SK-N-SH (cell line): ENCODE measurements around the gene PAX3. TPM values are rescaled to one million over a fixed set of nuclear protein-coding genes. Genes with fewer than 3 reads are reported as not detected.

ENCODE experiments used
- CTCF ChIA-PET: fragments of 300-600, 350-600 bp; formaldehyde crosslinking; extraction: SDS; loops from one replicate; lab custom pipeline; 2021; lab: Yijun Ruan, JAX
- POLR2A ChIA-PET: fragments of 350-600 bp; sonication (Branson Sonifier 250); formaldehyde crosslinking; extraction: SDS; loops from one replicate; lab custom pipeline; 2020; ENCODE audit warnings: antibody characterized with exemption, inconsistent platforms; lab: Yijun Ruan, JAX
- DNase-seq: peaks from one replicate; pipeline ENCODE4 v3.0.0; 2012
- H2AFZ ChIP-seq: fragments of 200-600 bp; sonication (generic); 2 replicates; pipeline ENCODE4 v1.8.1; 2016; ENCODE audit warnings: antibody characterized with exemption, mild to moderate bottlenecking, low read depth
- H3F3A ChIP-seq: fragments of 200-600 bp; sonication (generic); replicated peaks from 2 replicates; pipeline ENCODE3; 2016; ENCODE audit warnings: antibody characterized with exemption, mild to moderate bottlenecking; ENCODE audit not compliant: insufficient read depth
- H3K27ac ChIP-seq, 2 experiments: fragments of 200-500 bp in 1 of 2; fragments of 200-600 bp in 1 of 2; sonication (Bioruptor generic) in 1 of 2; sonication (generic), shearing (Covaris generic) in 1 of 2; 2 replicates each; pipeline versions ENCODE4 v1.5.1 to v1.6.1; 2014 to 2016; ENCODE audit warnings: low read depth in 2 of 2, inconsistent platforms in 1 of 2, low read length in 1 of 2, mild to moderate bottlenecking in 1 of 2, mixed read lengths in 1 of 2
- H3K27me3 ChIP-seq: fragments of 200-600 bp; sonication (generic), shearing (Covaris generic); 2 replicates; pipeline ENCODE4 v1.6.1; 2016; ENCODE audit warnings: mixed run types; ENCODE audit not compliant: insufficient read depth
- H3K36me3 ChIP-seq, 2 experiments: fragments of 200-500 bp in 1 of 2; fragments of 200-600 bp in 1 of 2; sonication (Bioruptor generic) in 1 of 2; sonication (generic) in 1 of 2; replicated peaks in 1 of 2; 2 replicates each; pipeline versions ENCODE3 to v1.5.1; 2014 to 2016; ENCODE audit warnings: low read length in 1 of 2, mild to moderate bottlenecking in 1 of 2; ENCODE audit not compliant: insufficient read depth in 2 of 2, control insufficient read depth in 1 of 2
- H3K4me1 ChIP-seq, 2 experiments: fragments of 200-500 bp in 1 of 2; fragments of 200-600 bp in 1 of 2; sonication (Bioruptor generic) in 1 of 2; sonication (generic), shearing (Covaris generic) in 1 of 2; 2 replicates each; pipeline versions ENCODE4 v1.5.1 to v1.6.1; 2014 to 2016; ENCODE audit warnings: low read depth in 1 of 2, low read length in 1 of 2, mixed run types in 1 of 2; ENCODE audit not compliant: insufficient read depth in 2 of 2, control insufficient read depth in 1 of 2
- H3K4me2 ChIP-seq: fragments of 200-600 bp; sonication (generic), shearing (Covaris generic); 2 replicates; pipeline ENCODE4 v1.6.1; 2017; ENCODE audit warnings: mixed run types
- H3K4me3 ChIP-seq, 2 experiments: fragments of 200-500 bp in 1 of 2; fragments of 200-600 bp in 1 of 2; sonication (Bioruptor generic) in 1 of 2; sonication (generic), shearing (Covaris generic) in 1 of 2; 2 replicates each; pipeline versions ENCODE4 v1.5.1 to v1.8.1; 2014 to 2016; ENCODE audit warnings: low read depth in 2 of 2, inconsistent platforms in 1 of 2, low read length in 1 of 2, mild to moderate bottlenecking in 1 of 2, mixed read lengths in 1 of 2, moderate library complexity in 1 of 2
- H3K79me2 ChIP-seq: fragments of 200-600 bp; sonication (generic); 2 replicates; pipeline ENCODE4 v1.8.1; 2017; ENCODE audit warnings: mild to moderate bottlenecking; ENCODE audit not compliant: insufficient read depth
- H3K9ac ChIP-seq: fragments of 200-600 bp; sonication (generic); 2 replicates; pipeline ENCODE4 v1.6.1; 2017; ENCODE audit warnings: mixed run types
- H3K9me2 ChIP-seq: fragments of 200-600 bp; sonication (generic); 2 replicates; pipeline ENCODE4 v1.6.1; 2017; ENCODE audit warnings: mixed run types
- H3K9me3 ChIP-seq: fragments of 200-600 bp; sonication (generic); 2 replicates; pipeline ENCODE4 v1.6.1; 2017; ENCODE audit warnings: mixed run types, mild to moderate bottlenecking, moderate library complexity
- H4K20me1 ChIP-seq: fragments of 200-600 bp; sonication (generic); 2 replicates; pipeline ENCODE4 v1.6.1; 2017; ENCODE audit warnings: mild to moderate bottlenecking, mixed run types; ENCODE audit not compliant: insufficient read depth
- CHD2 ChIP-seq: fragments of 150-350 bp; IDR thresholded peaks from 2 replicates; pipeline ENCODE4 v1.6.1; 2018; ENCODE audit warnings: low read length; ENCODE audit not compliant: partially characterized antibody
- ELF1 ChIP-seq: IDR thresholded peaks from 2 replicates; pipeline ENCODE4 v1.4.0; 2012
- EP300 ChIP-seq, 2 experiments: IDR thresholded peaks; 2 replicates each; pipeline versions ENCODE4 v1.4.0 to v1.6.1; 2012; ENCODE audit warnings: borderline replicate concordance in 1 of 2, low read depth in 1 of 2, low read length in 1 of 2
- EZH2phosphoT487 ChIP-seq: fragments of 200-600 bp; sonication (generic); IDR thresholded peaks from 2 replicates; pipeline ENCODE4 v1.6.1; 2017; ENCODE audit warnings: low read depth, mixed run types, mild to moderate bottlenecking, antibody characterized with exemption, moderate library complexity, borderline replicate concordance
- FOSL2 ChIP-seq: IDR thresholded peaks from 2 replicates; pipeline ENCODE4 v1.4.0; 2012; ENCODE audit warnings: low read depth, mild to moderate bottlenecking, moderate library complexity, borderline replicate concordance
- FOXJ3 ChIP-seq: sonication (generic); formaldehyde crosslinking; IDR thresholded peaks from 2 replicates; pipeline ENCODE4 v1.5.1; 2020; ENCODE audit warnings: mild to moderate bottlenecking, missing genetic modification reagents
- FOXM1 ChIP-seq: IDR thresholded peaks from 2 replicates; pipeline ENCODE4 v1.4.0; 2012; ENCODE audit warnings: low read depth, mild to moderate bottlenecking
- GABPA ChIP-seq: IDR thresholded peaks from 2 replicates; pipeline ENCODE4 v1.4.0; 2012; ENCODE audit warnings: low read depth, mild to moderate bottlenecking
- GATA2 ChIP-seq: sonication (generic); formaldehyde crosslinking; IDR thresholded peaks from 2 replicates; pipeline ENCODE4 v1.5.0; 2020; ENCODE audit warnings: mild to moderate bottlenecking, missing genetic modification reagents
- JUND ChIP-seq: IDR thresholded peaks from 2 replicates; pipeline ENCODE4 v1.4.0; 2012
- MXI1 ChIP-seq: IDR thresholded peaks from 2 replicates; pipeline ENCODE4 v1.6.1; 2012; ENCODE audit warnings: mild to moderate bottlenecking, low read depth, low read length, improper control_type of control experiment
- NRF1 ChIP-seq: IDR thresholded peaks from 2 replicates; pipeline ENCODE4 v1.6.1; 2012; ENCODE audit warnings: low read depth, mild to moderate bottlenecking, low read length
- POLR2AphosphoS5 ChIP-seq: IDR thresholded peaks from 2 replicates; pipeline ENCODE4 v1.6.1; 2012; ENCODE audit warnings: low read depth, low read length
- RAD21 ChIP-seq: IDR thresholded peaks from 2 replicates; pipeline ENCODE4 v1.6.1; 2012; ENCODE audit warnings: mild to moderate bottlenecking, low read length
- RCOR1 ChIP-seq: fragments of 150-350 bp; IDR thresholded peaks from 2 replicates; pipeline ENCODE4 v1.6.1; 2017; ENCODE audit warnings: antibody characterized with exemption, low read length
- RFX5 ChIP-seq: IDR thresholded peaks from 2 replicates; pipeline ENCODE4 v1.6.1; 2012; ENCODE audit warnings: mild to moderate bottlenecking, improper control_type of control experiment, low read length
- RXRA ChIP-seq: IDR thresholded peaks from 2 replicates; pipeline ENCODE4 v1.4.0; 2012; ENCODE audit warnings: low read depth, mild to moderate bottlenecking, borderline replicate concordance
- SIN3A ChIP-seq: IDR thresholded peaks from 2 replicates; pipeline ENCODE4 v1.6.1; 2012; ENCODE audit warnings: low read depth, mild to moderate bottlenecking, low read length, moderate library complexity, borderline replicate concordance
- SMC3 ChIP-seq: IDR thresholded peaks from 2 replicates; pipeline ENCODE4 v1.6.1; 2012; ENCODE audit warnings: low read depth, low read length, improper control_type of control experiment
- TAF1 ChIP-seq: IDR thresholded peaks from 2 replicates; pipeline ENCODE4 v1.6.1; 2012; ENCODE audit warnings: low read depth, mild to moderate bottlenecking, low read length, moderate library complexity, borderline replicate concordance
- WGBS: methylation state at CpG from one replicate; pipeline ENCODE4 v1.1.6; 2017; ENCODE audit warnings: low lambda C conversion rate; 5-methylcytosine and 5-hydroxymethylcytosine counted together
- polyA plus RNA-seq, 3 experiments: library from polyadenylated mRNA; depleted of rRNA; stranded (reverse); fragments of >200 nt; gene quantifications; 2 replicates each; pipeline ENCODE4 v1.2.3, GENCODE V29; 2012
- TF ChIP-seq, protein P1 (sequence below): fragments of 200-600 bp; sonication (generic); IDR thresholded peaks from 2 replicates; pipeline ENCODE4 v1.6.1; 2017; ENCODE audit warnings: antibody characterized with exemption, mild to moderate bottlenecking, moderate library complexity
- TF ChIP-seq, protein P2 (sequence below): IDR thresholded peaks from 2 replicates; pipeline ENCODE4 v1.4.0; 2012; ENCODE audit warnings: low read depth, borderline replicate concordance
- TF ChIP-seq, protein P3 (sequence below): IDR thresholded peaks from 2 replicates; pipeline ENCODE4; 2012
- TF ChIP-seq, protein P4 (sequence below): fragments of 150-350 bp; IDR thresholded peaks from 2 replicates; pipeline ENCODE4 v1.6.1; 2016; ENCODE audit warnings: mild to moderate bottlenecking, low read depth, low read length
- TF ChIP-seq, protein P5 (sequence below): IDR thresholded peaks from 2 replicates; pipeline ENCODE4 v1.4.0; 2012; ENCODE audit warnings: low read depth
- TF ChIP-seq, protein P6 (sequence below): fragments of 150-350 bp; IDR thresholded peaks from 2 replicates; pipeline ENCODE4 v1.6.1; 2017; ENCODE audit warnings: antibody characterized with exemption, low read length, low read depth, borderline replicate concordance

Gene PAX3
- polyA plus RNA-seq, 1 of the 3 experiments (the other 2 are of a cell fraction) = not detected

DNA sequence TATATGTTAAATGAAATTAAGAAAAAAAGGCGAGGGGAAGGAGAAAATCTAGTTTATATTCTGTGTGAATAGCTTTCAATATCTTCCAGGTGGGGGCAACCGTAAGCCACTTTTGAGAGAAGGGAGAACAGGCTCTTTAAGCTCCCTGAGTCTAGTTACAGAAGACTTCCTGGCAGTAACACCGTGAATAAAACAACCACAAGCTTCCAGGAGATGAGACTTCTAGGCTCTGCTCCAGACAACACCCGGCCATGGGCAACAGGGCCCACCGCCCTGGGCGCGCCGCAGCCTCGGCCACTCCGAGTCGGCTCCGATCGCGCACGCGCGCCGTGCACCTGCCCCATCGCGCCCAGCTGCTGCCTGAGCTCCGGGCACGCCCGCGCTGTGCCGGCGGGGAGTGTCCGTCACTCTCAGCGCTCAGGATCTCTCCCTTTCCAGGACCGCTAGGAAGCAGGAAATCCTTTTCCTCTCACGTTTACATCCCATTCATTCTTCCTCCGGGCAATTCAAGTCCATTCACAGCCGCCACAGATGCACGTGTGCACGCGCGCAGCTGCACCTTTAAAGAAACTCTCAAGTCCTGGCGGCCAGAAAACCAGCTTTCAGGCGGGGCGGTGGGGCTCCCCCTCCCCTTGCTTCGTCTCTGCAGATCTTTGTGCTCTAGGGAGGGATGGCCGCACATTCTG lies 19.4 kb upstream of the PAX3 start:
- Histone ChIP-seq H3K79me2 (no peaks in the 10 kb centered on the region), H3K9ac (no peak overlapping the region), H3K4me1 (peaks cover 0 to 7% of the 10 kb centered on the region in 2 experiments; a peak in 3 of 4 replicates), H3K36me3 (no peaks in the 10 kb centered on the region), H3F3A (peaks cover 4% of the 10 kb centered on the region), H3K27me3 (peaks cover 37% of the 10 kb centered on the region), H4K20me1 (no peaks in the 10 kb centered on the region; the same call in 1 of the 2 replicates), H3K9me3 (no peaks in the 10 kb centered on the region), H3K9me2 (no peaks in the 10 kb centered on the region), H2AFZ (0 out of 2 replicates have a peak overlapping the region, but pooled peaks have one; percentile 42), H3K4me2 (peak overlapping the region; percentile 83), H3K4me3 (peak overlapping the region; percentile 53 to 62), H3K27ac (no peak overlapping the region; a peak in 1 of 4 replicates)
- WGBS = under 1% methylated on average over 35 of the region's 41 CpGs
- peak; percentile 84 for DNase-seq
- CTCF ChIA-PET = interaction anchor here (0.7 to 5.3 kb wide), 53 partner anchors 10 to 372 kb away, joined by 3 to 93 read pairs (median 5); partner anchors contain the start of genes PAX3 and SGPP2
- TF ChIP-seq, protein P1, sequence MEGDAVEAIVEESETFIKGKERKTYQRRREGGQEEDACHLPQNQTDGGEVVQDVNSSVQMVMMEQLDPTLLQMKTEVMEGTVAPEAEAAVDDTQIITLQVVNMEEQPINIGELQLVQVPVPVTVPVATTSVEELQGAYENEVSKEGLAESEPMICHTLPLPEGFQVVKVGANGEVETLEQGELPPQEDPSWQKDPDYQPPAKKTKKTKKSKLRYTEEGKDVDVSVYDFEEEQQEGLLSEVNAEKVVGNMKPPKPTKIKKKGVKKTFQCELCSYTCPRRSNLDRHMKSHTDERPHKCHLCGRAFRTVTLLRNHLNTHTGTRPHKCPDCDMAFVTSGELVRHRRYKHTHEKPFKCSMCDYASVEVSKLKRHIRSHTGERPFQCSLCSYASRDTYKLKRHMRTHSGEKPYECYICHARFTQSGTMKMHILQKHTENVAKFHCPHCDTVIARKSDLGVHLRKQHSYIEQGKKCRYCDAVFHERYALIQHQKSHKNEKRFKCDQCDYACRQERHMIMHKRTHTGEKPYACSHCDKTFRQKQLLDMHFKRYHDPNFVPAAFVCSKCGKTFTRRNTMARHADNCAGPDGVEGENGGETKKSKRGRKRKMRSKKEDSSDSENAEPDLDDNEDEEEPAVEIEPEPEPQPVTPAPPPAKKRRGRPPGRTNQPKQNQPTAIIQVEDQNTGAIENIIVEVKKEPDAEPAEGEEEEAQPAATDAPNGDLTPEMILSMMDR = peak; percentile 52
- no peak for TF ChIP-seq GATA2
- no peak for TF ChIP-seq TAF1
- TF ChIP-seq, protein P2, sequence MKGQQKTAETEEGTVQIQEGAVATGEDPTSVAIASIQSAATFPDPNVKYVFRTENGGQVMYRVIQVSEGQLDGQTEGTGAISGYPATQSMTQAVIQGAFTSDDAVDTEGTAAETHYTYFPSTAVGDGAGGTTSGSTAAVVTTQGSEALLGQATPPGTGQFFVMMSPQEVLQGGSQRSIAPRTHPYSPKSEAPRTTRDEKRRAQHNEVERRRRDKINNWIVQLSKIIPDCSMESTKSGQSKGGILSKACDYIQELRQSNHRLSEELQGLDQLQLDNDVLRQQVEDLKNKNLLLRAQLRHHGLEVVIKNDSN = no peak
- peak; percentile 87 for TF ChIP-seq RAD21
- TF ChIP-seq FOXM1 = no peak
- TF ChIP-seq EP300 (IDR thresholded peaks at IDR 0.05; ENCODE audit: borderline replicate concordance in 1 of 2, low read depth in 1 of 2, low read length in 1 of 2) = no peak
- TF ChIP-seq MXI1 = peak; percentile 66
- TF ChIP-seq FOXJ3 (CRISPR knock-in tag) = no peak
- TF ChIP-seq, protein P3, sequence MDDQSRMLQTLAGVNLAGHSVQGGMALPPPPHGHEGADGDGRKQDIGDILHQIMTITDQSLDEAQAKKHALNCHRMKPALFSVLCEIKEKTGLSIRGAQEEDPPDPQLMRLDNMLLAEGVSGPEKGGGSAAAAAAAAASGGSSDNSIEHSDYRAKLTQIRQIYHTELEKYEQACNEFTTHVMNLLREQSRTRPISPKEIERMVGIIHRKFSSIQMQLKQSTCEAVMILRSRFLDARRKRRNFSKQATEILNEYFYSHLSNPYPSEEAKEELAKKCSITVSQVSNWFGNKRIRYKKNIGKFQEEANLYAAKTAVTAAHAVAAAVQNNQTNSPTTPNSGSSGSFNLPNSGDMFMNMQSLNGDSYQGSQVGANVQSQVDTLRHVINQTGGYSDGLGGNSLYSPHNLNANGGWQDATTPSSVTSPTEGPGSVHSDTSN = no peak
- no peak for TF ChIP-seq RFX5
- TF ChIP-seq RCOR1 = no peak
- no peak for TF ChIP-seq CHD2
- no peak for TF ChIP-seq RXRA
- no peak for TF ChIP-seq FOSL2
- TF ChIP-seq ELF1 = no peak
- peak; percentile 53 for TF ChIP-seq NRF1
- TF ChIP-seq, protein P4, sequence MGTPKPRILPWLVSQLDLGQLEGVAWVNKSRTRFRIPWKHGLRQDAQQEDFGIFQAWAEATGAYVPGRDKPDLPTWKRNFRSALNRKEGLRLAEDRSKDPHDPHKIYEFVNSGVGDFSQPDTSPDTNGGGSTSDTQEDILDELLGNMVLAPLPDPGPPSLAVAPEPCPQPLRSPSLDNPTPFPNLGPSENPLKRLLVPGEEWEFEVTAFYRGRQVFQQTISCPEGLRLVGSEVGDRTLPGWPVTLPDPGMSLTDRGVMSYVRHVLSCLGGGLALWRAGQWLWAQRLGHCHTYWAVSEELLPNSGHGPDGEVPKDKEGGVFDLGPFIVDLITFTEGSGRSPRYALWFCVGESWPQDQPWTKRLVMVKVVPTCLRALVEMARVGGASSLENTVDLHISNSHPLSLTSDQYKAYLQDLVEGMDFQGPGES = no peak
- peak; percentile 81 for TF ChIP-seq SMC3
- TF ChIP-seq EZH2phosphoT487 = no peak
- TF ChIP-seq, protein P5, sequence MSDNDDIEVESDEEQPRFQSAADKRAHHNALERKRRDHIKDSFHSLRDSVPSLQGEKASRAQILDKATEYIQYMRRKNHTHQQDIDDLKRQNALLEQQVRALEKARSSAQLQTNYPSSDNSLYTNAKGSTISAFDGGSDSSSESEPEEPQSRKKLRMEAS = no peak
- TF ChIP-seq, protein P6, sequence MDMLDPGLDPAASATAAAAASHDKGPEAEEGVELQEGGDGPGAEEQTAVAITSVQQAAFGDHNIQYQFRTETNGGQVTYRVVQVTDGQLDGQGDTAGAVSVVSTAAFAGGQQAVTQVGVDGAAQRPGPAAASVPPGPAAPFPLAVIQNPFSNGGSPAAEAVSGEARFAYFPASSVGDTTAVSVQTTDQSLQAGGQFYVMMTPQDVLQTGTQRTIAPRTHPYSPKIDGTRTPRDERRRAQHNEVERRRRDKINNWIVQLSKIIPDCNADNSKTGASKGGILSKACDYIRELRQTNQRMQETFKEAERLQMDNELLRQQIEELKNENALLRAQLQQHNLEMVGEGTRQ = no peak
- TF ChIP-seq JUND = no peak
- TF ChIP-seq GABPA = no peak
- TF ChIP-seq SIN3A = no peak
- TF ChIP-seq POLR2AphosphoS5 = no peak
- POLR2A ChIA-PET = no interaction called here
